GM12891 (cell line): ENCODE results near the gene TRIM37.
"Not testable (repeated sequence)": the region's sequence is repeated elsewhere in the genome, so short reads cannot be mapped to it uniquely, and the experiment has no call there.

Source experiments
- DNase-seq: peaks from one replicate; pipeline ENCODE4 v3.0.0; 2011; ENCODE audit warnings: low spot score; ENCODE audit not compliant: insufficient read length
- FAIRE-seq: peaks from 2 replicates; lab custom pipeline; 2011; peaks lifted over from hg19 to GRCh38; lab: Jason Lieb, UNC
- PAX5 ChIP-seq: IDR thresholded peaks from 2 replicates; pipeline ENCODE4 v1.6.1; 2011; ENCODE audit warnings: low read length, moderate library complexity, mild to moderate bottlenecking; ENCODE audit not compliant: insufficient read depth, severe bottlenecking
- POLR2A ChIP-seq: IDR thresholded peaks from 2 replicates; pipeline ENCODE4 v1.6.1; 2011; ENCODE audit warnings: low read depth, low read length, control low read depth
- POLR2AphosphoS5 ChIP-seq: IDR thresholded peaks from 2 replicates; pipeline ENCODE4 v1.6.1; 2011; ENCODE audit warnings: low read depth, low read length, control low read depth
- POU2F2 ChIP-seq: IDR thresholded peaks from 2 replicates; pipeline ENCODE4 v1.6.1; 2011; ENCODE audit warnings: low read depth, mild to moderate bottlenecking, control low read depth, low read length, moderate library complexity
- SPI1 ChIP-seq: IDR thresholded peaks from 2 replicates; pipeline ENCODE4 v1.6.1; 2011; ENCODE audit warnings: low read depth, low read length, control low read depth
- TAF1 ChIP-seq: IDR thresholded peaks from 2 replicates; pipeline ENCODE4 v1.6.1; 2011; ENCODE audit warnings: low read depth, low read length, control low read depth

TRIM37 gene

GRCh38 chr17:59149051-59149450 is 42.4 kb upstream of the TRIM37 start:
- no peak for TF ChIP-seq SPI1
- TF ChIP-seq POLR2A: no peak
- no peak for TF ChIP-seq TAF1
- no peak for TF ChIP-seq POLR2AphosphoS5
- TF ChIP-seq POU2F2: no peak
- no peak for TF ChIP-seq PAX5
- DNase-seq (no peak), FAIRE-seq (no peak)

- no peak for FAIRE-seq
- DNase-seq: no peak
- TF ChIP-seq TAF1 (no peak), PAX5 (no peak)
Observed at GRCh38 chr17:59145571-59146096, 39.0 kb upstream of the TRIM37 start.

GRCh38 chr17:59141860-59142259 is 35.2 kb upstream of the TRIM37 start:
- TF ChIP-seq SPI1 (no peak), POLR2AphosphoS5 (no peak), POU2F2 (no peak), POLR2A (no peak), PAX5 (no peak), TAF1 (no peak)
- FAIRE-seq (no peak), DNase-seq (no peak)

GRCh38 chr17:59139939-59140338 is 33.3 kb upstream of the TRIM37 start:
- DNase-seq (no peak), FAIRE-seq (no peak)
- no peak for TF ChIP-seq POLR2A
- no peak for TF ChIP-seq TAF1
- no peak for TF ChIP-seq POLR2AphosphoS5
- TF ChIP-seq POU2F2: no peak
- no peak for TF ChIP-seq PAX5
- no peak for TF ChIP-seq SPI1

GRCh38 chr17:59138339-59138738 is 31.7 kb upstream of the TRIM37 start:
- not testable (repeated sequence) for DNase-seq, FAIRE-seq

GRCh38 chr17:59131131-59131530 is 24.5 kb upstream of the TRIM37 start:
- TF ChIP-seq TAF1 (no peak), POLR2A (no peak), SPI1 (no peak), POU2F2 (no peak), POLR2AphosphoS5 (no peak), PAX5 (no peak)
- FAIRE-seq (no peak), DNase-seq (no peak)

GRCh38 chr17:59129814-59130213 is 23.1 kb upstream of the TRIM37 start:
- no peak for TF ChIP-seq PAX5
- TF ChIP-seq POLR2AphosphoS5: no peak
- no peak for TF ChIP-seq POU2F2
- no peak for TF ChIP-seq TAF1
- no peak for TF ChIP-seq POLR2A
- DNase-seq (no peak), FAIRE-seq (no peak)

GRCh38 chr17:59126809-59127417 is 20.2 kb upstream of the TRIM37 start:
- TF ChIP-seq TAF1 (no peak), POLR2AphosphoS5 (no peak), PAX5 (no peak), SPI1 (no peak), POLR2A (no peak), POU2F2 (no peak)
- FAIRE-seq (no peak), DNase-seq (no peak)

GRCh38 chr17:59124665-59125064 is 18.0 kb upstream of the TRIM37 start:
- no peak for TF ChIP-seq PAX5
- no peak for TF ChIP-seq POLR2A
- no peak for TF ChIP-seq POLR2AphosphoS5
- TF ChIP-seq SPI1: no peak
- TF ChIP-seq TAF1: no peak
- no peak for TF ChIP-seq POU2F2
- DNase-seq (no peak), FAIRE-seq (no peak)

- TF ChIP-seq POLR2AphosphoS5 (no peak), PAX5 (no peak)
- no peak for DNase-seq
- FAIRE-seq: no peak
Observed at GRCh38 chr17:59121901-59122480, 15.3 kb upstream of the TRIM37 start.

GRCh38 chr17:59115474-59115873 is 8.8 kb upstream of the TRIM37 start:
- FAIRE-seq (no peak), DNase-seq (no peak)
- no peak for TF ChIP-seq POLR2A
- no peak for TF ChIP-seq POLR2AphosphoS5
- TF ChIP-seq POU2F2: no peak
- no peak for TF ChIP-seq PAX5
- no peak for TF ChIP-seq TAF1
